ES-I3 (cell line): ENCODE data around the gene OSBPL10.

Source experiments
- H3K36me3 ChIP-seq: 2 replicates; pipeline ENCODE4 v1.6.1; 2013; ENCODE audit warnings: mild to moderate bottlenecking, low read length, control low read depth, moderate library complexity; ENCODE audit not compliant: insufficient read depth
- H3K4me1 ChIP-seq: 2 replicates; pipeline ENCODE4 v1.6.1; 2013; ENCODE audit warnings: mild to moderate bottlenecking, control low read depth, low read length; ENCODE audit not compliant: insufficient read depth
- H3K9ac ChIP-seq: 2 replicates; pipeline ENCODE4 v1.6.1; 2013; ENCODE audit warnings: low read depth, mild to moderate bottlenecking, low read length, moderate library complexity
- H3K9me3 ChIP-seq: 2 replicates; pipeline ENCODE4 v1.6.1; 2013; ENCODE audit warnings: mild to moderate bottlenecking, low read length, moderate library complexity; ENCODE audit not compliant: control insufficient read depth, insufficient read depth

OSBPL10 gene

GRCh38 chr3:31671451-31671850 lies 309.6 kb downstream of the OSBPL10 start:
- Histone ChIP-seq H3K9ac (no peak overlapping the region), H3K36me3 (peaks cover 4% of the 10 kb centered on the region; the same call in 1 of the 2 replicates), H3K9me3 (no peaks in the 10 kb centered on the region), H3K4me1 (0 out of 2 replicates have a peak, but pooled peaks cover 4% of the 10 kb centered on the region)

- Histone ChIP-seq H3K36me3 (peaks cover 4% of the 10 kb centered on the region; the same call in 1 of the 2 replicates), H3K9me3 (no peaks in the 10 kb centered on the region), H3K9ac (no peak overlapping the region), H3K4me1 (0 out of 2 replicates have a peak, but pooled peaks cover 4% of the 10 kb centered on the region)
Measured at GRCh38 chr3:31670722-31671121, 310.3 kb downstream of the OSBPL10 start.

- Histone ChIP-seq H3K36me3 (peaks cover 3% of the 10 kb centered on the region; the same call in 1 of the 2 replicates), H3K4me1 (0 out of 2 replicates have a peak, but pooled peaks cover 4% of the 10 kb centered on the region), H3K9me3 (no peaks in the 10 kb centered on the region), H3K9ac (no peak overlapping the region)
Measured at GRCh38 chr3:31670136-31670535, 310.9 kb downstream of the OSBPL10 start.

GRCh38 chr3:31668242-31668641 lies 312.8 kb downstream of the OSBPL10 start:
- 0 out of 2 replicates have a peak, but pooled peaks cover 4% of the 10 kb centered on the region for H3K4me1 ChIP-seq
- H3K9ac ChIP-seq = no peak overlapping the region
- H3K9me3 ChIP-seq = no peaks in the 10 kb centered on the region
- no peaks in the 10 kb centered on the region; the same call in 1 of the 2 replicates for H3K36me3 ChIP-seq

GRCh38 chr3:31667582-31667981 lies 313.5 kb downstream of the OSBPL10 start:
- Histone ChIP-seq H3K9ac (no peak overlapping the region), H3K4me1 (0 out of 2 replicates have a peak, but pooled peaks cover 4% of the 10 kb centered on the region), H3K36me3 (no peaks in the 10 kb centered on the region; the same call in 1 of the 2 replicates), H3K9me3 (no peaks in the 10 kb centered on the region)

- H3K9ac ChIP-seq = no peak overlapping the region
- H3K9me3 ChIP-seq = no peaks in the 10 kb centered on the region
- 0 out of 2 replicates have a peak, but pooled peaks cover 4% of the 10 kb centered on the region for H3K4me1 ChIP-seq
- peaks cover 6% of the 10 kb centered on the region; the same call in 1 of the 2 replicates for H3K36me3 ChIP-seq
Measured at GRCh38 chr3:31664031-31664430, 317.0 kb downstream of the OSBPL10 start.

- Histone ChIP-seq H3K9ac (no peak overlapping the region), H3K9me3 (no peaks in the 10 kb centered on the region), H3K36me3 (peaks cover 6% of the 10 kb centered on the region; the same call in 1 of the 2 replicates), H3K4me1 (no peaks in the 10 kb centered on the region)
Measured at GRCh38 chr3:31661993-31662670, 318.9 kb downstream of the OSBPL10 start.

GRCh38 chr3:31661286-31661685 lies 319.8 kb downstream of the OSBPL10 start:
- Histone ChIP-seq H3K9ac (no peak overlapping the region), H3K9me3 (no peaks in the 10 kb centered on the region), H3K36me3 (peaks cover 6% of the 10 kb centered on the region; the same call in 1 of the 2 replicates)

GRCh38 chr3:31659246-31659645 lies 321.8 kb downstream of the OSBPL10 start:
- Histone ChIP-seq H3K4me1 (no peaks in the 10 kb centered on the region), H3K9me3 (peaks cover 7% of the 10 kb centered on the region; the same call in 1 of the 2 replicates), H3K9ac (no peak overlapping the region), H3K36me3 (peaks cover 6% of the 10 kb centered on the region; the same call in 1 of the 2 replicates)

More at GRCh38 chr3:31661286-31661685, 319.8 kb downstream of the OSBPL10 start:
- no peaks in the 10 kb centered on the region for H3K4me1 ChIP-seq

- H3K9me3 ChIP-seq = peaks cover 21% of the 10 kb centered on the region
- H3K36me3 ChIP-seq = no peaks in the 10 kb centered on the region
- H3K9ac ChIP-seq = no peak overlapping the region
- no peaks in the 10 kb centered on the region for H3K4me1 ChIP-seq
Measured at GRCh38 chr3:31654998-31655397, 326.1 kb downstream of the OSBPL10 start.

GRCh38 chr3:31653464-31653863 lies 327.6 kb downstream of the OSBPL10 start:
- peaks cover 31% of the 10 kb centered on the region for H3K9me3 ChIP-seq
- no peak overlapping the region for H3K9ac ChIP-seq
- H3K36me3 ChIP-seq = peaks cover 4% of the 10 kb centered on the region; the same call in 1 of the 2 replicates

GRCh38 chr3:31652296-31652695 lies 328.8 kb downstream of the OSBPL10 start:
- Histone ChIP-seq H3K36me3 (peaks cover 4% of the 10 kb centered on the region; the same call in 1 of the 2 replicates), H3K9me3 (peaks cover 37% of the 10 kb centered on the region), H3K9ac (no peak overlapping the region), H3K4me1 (no peaks in the 10 kb centered on the region)

More at GRCh38 chr3:31653464-31653863, 327.6 kb downstream of the OSBPL10 start:
- H3K4me1 ChIP-seq = no peaks in the 10 kb centered on the region

GRCh38 chr3:31648286-31648968 lies 332.6 kb downstream of the OSBPL10 start:
- Histone ChIP-seq H3K9me3 (peaks cover 30% of the 10 kb centered on the region), H3K36me3 (peaks cover 4% of the 10 kb centered on the region; the same call in 1 of the 2 replicates)

GRCh38 chr3:31645256-31645655 lies 335.8 kb downstream of the OSBPL10 start:
- no peak overlapping the region for H3K9ac ChIP-seq
- no peaks in the 10 kb centered on the region for H3K4me1 ChIP-seq
- peaks cover 4% of the 10 kb centered on the region; the same call in 1 of the 2 replicates for H3K36me3 ChIP-seq
- H3K9me3 ChIP-seq = peaks cover 18% of the 10 kb centered on the region

More at GRCh38 chr3:31648286-31648968, 332.6 kb downstream of the OSBPL10 start:
- Histone ChIP-seq H3K4me1 (no peaks in the 10 kb centered on the region), H3K9ac (no peak overlapping the region)
